ENCODE data around the gene TLE2.
"Not testable (repeated sequence)": the region's sequence is repeated elsewhere in the genome, so short reads cannot be mapped to it uniquely, and the experiment has no call there.

The TLE2 gene

DNA sequence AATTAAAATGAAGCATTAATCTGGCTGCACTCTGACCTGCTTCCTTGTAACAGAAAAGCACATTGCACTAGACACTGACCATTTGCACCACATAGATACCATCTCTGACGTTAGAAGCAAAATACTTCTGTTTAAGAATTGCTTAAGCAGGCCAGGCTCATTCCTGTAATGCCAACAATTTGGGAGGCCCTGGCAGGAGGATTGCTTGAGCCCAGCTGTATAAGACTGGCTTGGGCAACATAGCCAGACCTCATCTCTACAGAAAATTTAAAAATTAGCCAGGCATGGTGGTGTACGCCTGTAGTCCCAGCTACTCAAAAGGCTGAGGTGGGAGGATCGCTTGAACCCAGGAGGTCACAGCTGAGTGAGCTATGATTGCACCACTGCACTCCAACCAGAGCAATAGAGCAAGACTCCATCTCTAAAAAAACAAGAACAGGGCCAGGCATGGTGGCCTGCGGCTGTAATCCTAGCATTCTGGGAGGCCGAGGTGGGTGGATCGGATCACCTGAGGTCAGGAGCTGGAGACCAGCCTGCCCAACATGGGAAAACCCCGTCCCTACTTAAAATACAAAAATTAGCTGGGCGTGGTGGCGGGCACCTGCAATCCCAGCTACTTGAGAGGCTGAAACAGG lies 58.8 kb downstream of the TLE2 start:
- Histone ChIP-seq H3K4me1 (ENCODE audit: low read depth, poor library complexity, severe bottlenecking) (no peaks in the 10 kb centered on the region), H3K4me3 (IDR thresholded peaks at IDR 0.05; ENCODE audit: insufficient read depth, low read depth, low read length) (no peak overlapping the region), H3K27ac (no peak overlapping the region), H3K9ac (no peak overlapping the region), H2AFZ (ENCODE audit: low read depth) (no peak overlapping the region), H3K36me3 (ENCODE audit: insufficient read depth) (no peaks in the 10 kb centered on the region), H3K79me2 (ENCODE audit: insufficient read depth, low read depth) (no peaks in the 10 kb centered on the region), H3K4me2 (no peak overlapping the region), H4K20me1 (ENCODE audit: insufficient read depth) (no peaks in the 10 kb centered on the region), H3K27me3 (ENCODE audit: insufficient read depth, low read depth) (peaks cover 78% of the 10 kb centered on the region)
- TF ChIP-seq, protein P1, sequence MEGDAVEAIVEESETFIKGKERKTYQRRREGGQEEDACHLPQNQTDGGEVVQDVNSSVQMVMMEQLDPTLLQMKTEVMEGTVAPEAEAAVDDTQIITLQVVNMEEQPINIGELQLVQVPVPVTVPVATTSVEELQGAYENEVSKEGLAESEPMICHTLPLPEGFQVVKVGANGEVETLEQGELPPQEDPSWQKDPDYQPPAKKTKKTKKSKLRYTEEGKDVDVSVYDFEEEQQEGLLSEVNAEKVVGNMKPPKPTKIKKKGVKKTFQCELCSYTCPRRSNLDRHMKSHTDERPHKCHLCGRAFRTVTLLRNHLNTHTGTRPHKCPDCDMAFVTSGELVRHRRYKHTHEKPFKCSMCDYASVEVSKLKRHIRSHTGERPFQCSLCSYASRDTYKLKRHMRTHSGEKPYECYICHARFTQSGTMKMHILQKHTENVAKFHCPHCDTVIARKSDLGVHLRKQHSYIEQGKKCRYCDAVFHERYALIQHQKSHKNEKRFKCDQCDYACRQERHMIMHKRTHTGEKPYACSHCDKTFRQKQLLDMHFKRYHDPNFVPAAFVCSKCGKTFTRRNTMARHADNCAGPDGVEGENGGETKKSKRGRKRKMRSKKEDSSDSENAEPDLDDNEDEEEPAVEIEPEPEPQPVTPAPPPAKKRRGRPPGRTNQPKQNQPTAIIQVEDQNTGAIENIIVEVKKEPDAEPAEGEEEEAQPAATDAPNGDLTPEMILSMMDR (conservative IDR thresholded peaks at IDR 0.05; ENCODE audit: low read depth, low read length), result no peak

DNA sequence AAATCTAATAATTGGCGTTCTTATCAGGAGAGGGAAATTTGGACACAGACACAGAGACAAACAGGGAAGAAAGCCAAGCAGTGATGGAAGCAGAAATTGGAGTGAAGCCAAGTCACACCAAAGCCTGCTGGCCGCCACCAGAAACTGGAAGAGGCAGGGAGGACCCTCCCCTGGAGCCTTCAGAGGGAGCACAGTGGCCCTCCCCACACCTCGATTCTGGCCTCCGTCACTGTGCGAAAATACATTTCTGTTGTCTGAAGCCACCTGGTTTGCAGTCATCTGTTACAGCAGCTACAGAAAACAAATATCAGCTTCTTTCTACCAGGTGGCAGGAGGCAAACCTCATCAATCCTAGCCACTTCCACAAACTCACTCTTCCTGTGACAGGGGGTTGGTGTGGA lies 60.0 kb downstream of the TLE2 start:
- H3K4me3 ChIP-seq (IDR thresholded peaks at IDR 0.05; ENCODE audit: insufficient read depth, low read depth, low read length), result no peak overlapping the region
- no peaks in the 10 kb centered on the region for H4K20me1 ChIP-seq (ENCODE audit: insufficient read depth)
- H3K4me1 ChIP-seq (ENCODE audit: low read depth, poor library complexity, severe bottlenecking), result no peaks in the 10 kb centered on the region
- no peaks in the 10 kb centered on the region for H3K36me3 ChIP-seq (ENCODE audit: insufficient read depth)
- TF ChIP-seq, protein P1 (conservative IDR thresholded peaks at IDR 0.05; ENCODE audit: low read depth, low read length), result no peak
- H3K4me2 ChIP-seq, result no peak overlapping the region
- no peak overlapping the region for H3K9ac ChIP-seq
- H3K79me2 ChIP-seq (ENCODE audit: insufficient read depth, low read depth), result no peaks in the 10 kb centered on the region
- peaks cover 74% of the 10 kb centered on the region for H3K27me3 ChIP-seq (ENCODE audit: insufficient read depth, low read depth)
- H3K27ac ChIP-seq, result no peak overlapping the region
- no peak overlapping the region for H2AFZ ChIP-seq (ENCODE audit: low read depth)

DNA sequence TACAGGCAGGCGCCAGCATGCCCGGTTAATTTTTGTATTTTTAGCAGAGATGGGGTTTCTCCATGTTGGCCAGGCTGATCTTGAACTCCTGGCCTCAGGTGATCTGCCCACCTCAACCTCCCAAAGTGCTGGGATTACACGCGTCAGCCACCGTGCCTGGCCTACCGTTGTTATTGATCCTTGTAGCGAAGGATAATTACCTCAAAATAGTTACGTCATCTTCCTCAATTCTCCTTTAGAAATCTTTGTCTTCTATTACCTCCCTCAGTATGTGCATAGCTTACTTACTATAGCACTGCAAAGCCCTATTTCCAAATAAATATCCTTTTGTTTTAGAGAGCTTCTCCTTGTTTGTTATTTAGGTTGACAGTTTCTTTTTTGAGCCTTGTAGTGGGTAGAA lies 61.1 kb downstream of the TLE2 start:
- TF ChIP-seq, protein P1 (conservative IDR thresholded peaks at IDR 0.05; ENCODE audit: low read depth, low read length), result no peak
- Histone ChIP-seq H4K20me1 (ENCODE audit: insufficient read depth) (no peaks in the 10 kb centered on the region), H3K27me3 (ENCODE audit: insufficient read depth, low read depth) (peaks cover 72% of the 10 kb centered on the region), H3K4me2 (no peak overlapping the region), H3K4me1 (ENCODE audit: low read depth, poor library complexity, severe bottlenecking) (no peaks in the 10 kb centered on the region), H3K4me3 (IDR thresholded peaks at IDR 0.05; ENCODE audit: insufficient read depth, low read depth, low read length) (no peak overlapping the region), H3K36me3 (ENCODE audit: insufficient read depth) (no peaks in the 10 kb centered on the region), H3K79me2 (ENCODE audit: insufficient read depth, low read depth) (no peaks in the 10 kb centered on the region), H2AFZ (ENCODE audit: low read depth) (no peak overlapping the region), H3K27ac (no peak overlapping the region), H3K9ac (no peak overlapping the region)

DNA sequence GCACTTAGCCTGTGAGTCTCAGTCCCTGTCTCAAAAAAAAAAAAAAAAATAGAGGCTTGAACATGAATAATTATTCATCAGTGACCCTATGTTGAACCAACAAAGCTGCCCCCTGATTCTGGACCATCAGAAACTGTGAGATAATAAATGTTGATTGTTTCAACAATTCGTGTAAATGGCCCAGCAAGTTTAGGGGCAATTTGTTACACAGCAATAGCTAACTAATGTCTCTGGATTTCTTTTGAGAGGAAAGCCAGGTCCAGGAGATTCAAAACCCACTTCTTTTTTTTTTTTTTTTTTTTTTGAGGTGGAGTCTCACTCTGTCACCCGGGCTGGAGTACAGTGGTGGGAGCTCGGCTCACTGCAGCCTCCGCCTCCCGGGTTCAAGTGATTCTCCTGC lies 64.2 kb downstream of the TLE2 start:
- Histone ChIP-seq H3K4me2 (no peak overlapping the region), H3K4me1 (ENCODE audit: low read depth, poor library complexity, severe bottlenecking) (no peaks in the 10 kb centered on the region), H3K79me2 (ENCODE audit: insufficient read depth, low read depth) (no peaks in the 10 kb centered on the region), H3K9ac (no peak overlapping the region), H3K36me3 (ENCODE audit: insufficient read depth) (no peaks in the 10 kb centered on the region), H4K20me1 (ENCODE audit: insufficient read depth) (no peaks in the 10 kb centered on the region), H3K4me3 (IDR thresholded peaks at IDR 0.05; ENCODE audit: insufficient read depth, low read depth, low read length) (no peak overlapping the region), H3K27ac (no peak overlapping the region), H3K27me3 (ENCODE audit: insufficient read depth, low read depth) (peaks cover 56% of the 10 kb centered on the region), H2AFZ (ENCODE audit: low read depth) (no peak overlapping the region)
- TF ChIP-seq, protein P1 (conservative IDR thresholded peaks at IDR 0.05; ENCODE audit: low read depth, low read length), result no peak

DNA sequence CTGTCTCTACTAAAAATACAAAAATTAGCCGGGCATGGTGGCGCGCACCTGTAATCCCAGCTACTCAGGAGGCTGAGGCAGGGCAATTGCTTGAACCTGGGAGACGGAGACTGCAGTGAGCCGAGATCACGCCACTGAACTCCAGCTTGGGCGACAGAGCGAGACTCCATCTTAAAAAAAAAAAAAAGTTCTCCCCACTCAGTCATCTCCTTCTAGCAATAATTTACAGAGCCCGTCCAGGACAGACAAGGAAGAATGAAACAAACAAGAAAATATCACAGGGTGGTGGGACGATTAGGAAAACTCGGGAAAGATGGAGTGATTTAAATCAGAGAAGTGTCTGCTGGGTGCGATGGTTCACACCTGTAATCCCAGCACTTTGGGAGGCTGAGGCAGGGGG lies 65.4 kb downstream of the TLE2 start:
- not testable (repeated sequence) for H3K4me1 ChIP-seq (ENCODE audit: low read depth, poor library complexity, severe bottlenecking); H3K4me3 ChIP-seq (IDR thresholded peaks at IDR 0.05; ENCODE audit: insufficient read depth, low read depth, low read length); H3K79me2 ChIP-seq (ENCODE audit: insufficient read depth, low read depth); H3K27ac ChIP-seq; H4K20me1 ChIP-seq (ENCODE audit: insufficient read depth); H3K36me3 ChIP-seq (ENCODE audit: insufficient read depth); H3K4me2 ChIP-seq; H2AFZ ChIP-seq (ENCODE audit: low read depth); H3K9ac ChIP-seq
- H3K27me3 ChIP-seq (ENCODE audit: insufficient read depth, low read depth), result peaks cover 56% of the 10 kb centered on the region
